Activated CD4-positive, alpha-beta T cell treated with anti-CD3 and anti-CD28 coated beads, Interleukin-2, amount 50 U/mL, for 4 hours (primary cell): ENCODE results near the gene TIAM2.
"Not testable (repeated sequence)": the region's sequence is repeated elsewhere in the genome, so short reads cannot be mapped to it uniquely, and the experiment has no call there.

Source experiments
- DNase-seq, 2 experiments: peaks; one replicate each; pipeline ENCODE4 v3.0.0-alpha.2; 2020

The TIAM2 gene

DNA sequence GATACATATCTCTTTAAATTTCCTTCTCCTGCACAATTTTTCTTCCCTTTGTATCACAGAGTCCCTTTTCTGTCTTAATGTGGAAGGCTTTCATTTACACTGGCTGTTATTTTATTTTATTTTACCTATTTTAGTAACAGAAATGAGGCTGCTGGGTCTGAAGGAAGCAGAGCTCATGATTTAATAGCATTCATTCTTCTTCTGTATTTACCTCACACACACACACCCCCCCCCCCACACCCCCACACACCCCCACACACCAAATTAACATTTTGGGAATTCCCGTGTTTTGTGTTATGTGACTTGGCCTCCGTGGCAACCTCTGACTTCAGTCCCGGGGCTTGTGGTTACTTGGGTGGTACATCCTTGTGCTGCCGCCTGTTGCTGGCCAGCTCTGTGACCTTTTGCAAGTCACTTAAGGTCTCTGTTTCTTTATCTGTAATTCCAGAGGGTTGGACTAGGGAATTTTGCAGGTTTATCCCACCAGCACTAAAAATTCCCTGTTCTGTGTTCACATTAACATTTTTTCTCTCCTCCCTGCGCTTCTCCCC lies 108.8 kb downstream of the TIAM2 start:
- DNase-seq = peak; percentile 27 to 37

DNA sequence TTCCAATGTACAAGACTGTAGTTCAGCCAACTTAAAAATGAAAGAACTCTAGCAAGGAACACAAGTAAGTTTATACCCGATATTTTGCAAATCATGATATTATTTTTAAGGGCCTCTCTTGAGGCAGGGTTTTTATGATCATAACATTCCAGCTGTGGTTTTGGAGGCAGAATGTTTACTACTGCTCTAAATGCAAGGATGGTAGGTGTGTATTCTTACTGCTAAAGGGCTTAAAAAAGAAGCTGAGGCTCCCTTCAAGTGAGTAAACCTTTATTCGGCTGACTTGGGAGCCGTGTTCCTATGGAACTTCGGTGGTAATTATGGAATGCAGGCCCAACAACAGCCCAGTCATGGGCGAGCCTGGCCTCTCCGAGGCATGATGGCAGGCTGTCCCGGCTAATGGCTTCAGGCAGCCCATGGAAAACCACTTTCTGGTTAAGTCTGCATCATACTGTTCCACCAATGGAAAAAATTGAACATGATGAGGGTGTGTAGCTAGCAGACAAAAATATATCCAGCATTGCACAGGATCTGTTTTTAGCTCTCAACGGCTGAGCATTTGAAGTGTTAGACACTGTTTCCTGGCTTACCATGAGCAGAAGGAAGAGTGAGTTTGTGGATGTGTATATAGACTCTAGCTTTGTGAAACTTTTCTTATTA lies 111.5 kb downstream of the TIAM2 start:
- DNase-seq = no peak

DNA sequence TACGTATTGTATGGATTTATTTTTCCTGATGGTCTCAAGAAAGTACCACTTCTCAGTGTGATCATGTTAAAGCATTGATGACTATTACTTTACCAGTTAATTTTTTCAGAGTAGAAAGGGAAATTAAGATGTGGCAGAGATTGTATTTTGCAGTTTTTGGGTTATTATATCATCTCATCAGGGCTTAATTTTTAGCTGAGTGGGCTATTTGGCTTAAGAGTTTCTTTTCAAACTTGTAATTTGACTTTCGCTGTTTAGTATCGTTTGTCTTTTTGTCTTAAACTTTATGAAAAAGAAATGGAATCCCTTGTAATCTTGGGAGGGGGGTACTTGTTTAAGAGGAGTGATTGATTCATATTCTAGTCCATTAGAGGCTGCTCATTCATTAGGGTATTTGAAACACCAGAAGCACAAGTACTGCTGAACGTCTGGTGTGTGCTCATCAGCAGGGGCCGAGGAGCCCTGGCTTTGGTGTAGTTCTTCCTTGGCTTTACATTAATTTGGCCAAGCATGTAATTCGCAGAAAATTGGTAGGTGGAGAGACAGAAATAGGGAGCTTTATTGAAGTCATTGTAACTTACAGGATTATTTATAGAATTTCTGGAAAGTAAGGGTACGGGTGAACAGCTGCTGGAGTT lies 112.4 kb downstream of the TIAM2 start:
- no peak for DNase-seq

DNA sequence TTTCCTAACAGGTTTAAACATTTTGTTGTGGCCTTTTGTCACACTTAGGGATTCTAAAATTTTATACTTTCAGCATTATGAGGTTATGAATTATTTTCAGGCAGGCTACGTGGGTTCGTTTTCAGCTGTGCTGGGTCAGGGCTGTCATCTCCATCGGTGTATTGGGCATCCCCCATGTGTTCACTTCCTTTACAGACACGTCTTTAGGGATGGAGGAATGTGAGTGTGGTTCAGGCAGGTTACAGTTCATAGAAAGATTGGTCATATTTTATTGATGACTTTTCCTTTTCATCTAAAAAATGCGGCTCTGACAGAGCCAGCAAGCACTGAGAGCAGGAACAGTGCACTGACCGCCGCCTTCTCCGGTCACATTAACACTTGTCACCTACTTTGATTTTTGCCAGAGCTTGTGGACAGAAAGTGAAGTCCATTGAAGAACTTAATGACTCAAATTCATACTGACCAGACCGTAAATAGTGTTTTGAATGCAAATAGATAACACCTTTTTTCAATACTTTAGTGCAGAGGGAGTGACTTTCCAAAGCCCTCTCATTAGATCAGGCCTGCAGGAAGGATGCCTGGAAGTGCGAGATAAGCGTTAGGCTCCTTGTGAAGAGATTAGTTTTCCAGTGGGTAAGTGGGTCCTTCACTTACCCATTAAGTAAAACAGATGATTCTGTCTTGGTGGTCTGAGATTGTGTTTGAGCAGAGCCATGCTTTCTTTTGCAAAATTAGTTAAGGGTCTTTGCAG lies 113.1 kb downstream of the TIAM2 start:
- DNase-seq = no peak

DNA sequence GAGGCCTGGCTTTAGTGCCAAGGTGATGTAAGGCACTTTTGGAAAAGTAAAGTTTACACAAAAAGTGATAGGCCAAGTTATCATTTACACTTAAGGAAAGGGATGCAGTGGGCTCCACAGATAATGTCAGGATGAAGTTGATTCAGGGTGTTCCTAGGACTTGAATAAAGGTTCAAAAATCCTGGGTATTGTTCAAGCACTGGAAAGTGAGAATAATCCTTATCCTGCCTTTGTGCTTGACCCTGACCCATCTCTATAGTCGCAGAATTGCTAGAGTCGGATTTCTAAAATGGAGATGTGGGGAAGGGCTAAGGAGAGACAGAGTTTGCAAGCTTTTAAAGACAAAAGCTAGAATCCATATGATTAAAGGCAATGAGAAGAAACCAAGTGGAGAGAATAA lies 115.6 kb downstream of the TIAM2 start:
- no peak for DNase-seq

DNA sequence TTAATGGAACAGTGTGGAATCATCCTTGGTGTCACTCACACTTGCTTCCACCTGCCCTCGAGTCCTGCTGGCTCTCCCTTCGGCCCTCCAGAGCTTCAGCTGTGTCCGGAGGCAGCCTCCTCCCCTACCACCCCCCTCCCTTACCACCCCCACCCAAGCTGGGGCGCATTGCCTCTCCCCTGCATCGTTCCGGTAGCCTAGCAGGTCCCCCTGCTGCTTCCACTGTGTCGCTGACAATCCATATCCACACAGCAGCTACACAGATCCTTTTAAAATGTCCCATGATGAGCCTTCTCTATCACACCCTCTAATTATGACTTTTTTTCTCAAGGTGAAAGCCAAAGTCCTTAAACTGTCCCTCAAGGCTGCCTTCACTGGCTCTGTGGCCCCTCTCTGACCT lies 117.6 kb downstream of the TIAM2 start:
- DNase-seq = no peak

DNA sequence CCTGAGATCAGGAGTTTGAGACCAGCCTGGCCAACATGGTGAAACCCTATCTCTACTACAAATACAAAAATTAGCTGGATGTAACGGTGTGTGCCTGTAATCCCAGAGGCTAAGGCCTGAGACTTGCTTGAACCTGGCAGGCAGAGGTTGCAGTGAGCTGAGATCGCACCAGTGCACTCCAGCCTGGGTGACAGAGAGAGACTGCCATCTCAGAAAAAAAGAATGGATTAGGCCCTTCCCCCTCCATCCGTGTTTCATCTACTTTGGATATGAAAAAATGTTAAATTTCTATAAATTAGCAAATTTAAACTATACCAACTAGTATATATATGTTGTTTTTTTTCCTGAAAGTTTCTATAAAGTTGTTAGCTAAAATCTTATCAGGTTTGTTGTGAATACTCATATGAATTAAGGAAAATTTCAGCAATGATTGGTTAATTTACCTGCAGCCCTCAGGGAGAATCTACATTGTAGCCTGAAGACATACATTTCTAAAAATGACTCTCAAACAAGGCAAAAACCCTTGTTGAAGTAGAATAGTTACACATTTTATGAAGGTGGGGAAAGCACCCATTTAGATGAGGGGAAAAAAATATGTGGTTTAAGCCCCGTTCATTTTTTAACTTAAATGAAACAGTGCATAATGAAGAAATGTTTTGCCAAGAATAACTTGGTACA lies 120.9 kb downstream of the TIAM2 start:
- DNase-seq = no peak

DNA sequence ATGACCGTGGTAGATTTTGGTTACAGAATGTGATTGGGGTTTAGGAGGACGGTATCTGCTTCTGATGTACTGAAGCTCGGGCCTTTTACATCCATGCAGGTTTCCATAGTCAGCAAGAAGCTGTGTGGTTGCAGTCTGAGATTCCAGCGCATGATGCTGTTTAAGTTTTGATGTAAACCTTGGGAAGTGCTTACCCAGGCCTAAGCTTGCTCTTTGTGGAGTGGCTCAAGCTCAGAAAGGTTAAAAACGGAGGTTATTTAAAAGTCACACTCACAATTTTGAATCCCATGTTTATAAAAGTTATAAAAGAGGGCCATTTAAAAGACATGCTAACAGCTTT lies 121.4 kb downstream of the TIAM2 start:
- DNase-seq = no peak

DNA sequence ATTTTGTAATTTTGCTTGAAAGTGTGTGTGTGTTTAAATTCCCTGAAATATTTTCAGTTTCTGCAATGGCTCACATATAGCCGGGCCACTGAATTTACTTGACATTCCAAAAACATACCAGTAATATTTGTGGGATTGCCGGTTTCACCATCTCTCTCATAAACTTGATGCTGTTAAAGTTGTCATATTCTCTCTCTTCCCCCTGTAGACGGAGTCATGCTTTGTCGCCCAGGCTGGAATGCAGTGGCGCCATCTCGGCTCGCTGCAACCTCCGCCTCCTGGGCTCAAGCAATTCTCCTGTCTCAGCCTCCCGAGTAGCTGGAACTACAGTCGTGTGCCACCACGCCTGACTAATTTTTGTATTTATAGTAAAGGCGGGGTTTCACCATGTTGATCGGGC lies 122.1 kb downstream of the TIAM2 start:
- no peak for DNase-seq

DNA sequence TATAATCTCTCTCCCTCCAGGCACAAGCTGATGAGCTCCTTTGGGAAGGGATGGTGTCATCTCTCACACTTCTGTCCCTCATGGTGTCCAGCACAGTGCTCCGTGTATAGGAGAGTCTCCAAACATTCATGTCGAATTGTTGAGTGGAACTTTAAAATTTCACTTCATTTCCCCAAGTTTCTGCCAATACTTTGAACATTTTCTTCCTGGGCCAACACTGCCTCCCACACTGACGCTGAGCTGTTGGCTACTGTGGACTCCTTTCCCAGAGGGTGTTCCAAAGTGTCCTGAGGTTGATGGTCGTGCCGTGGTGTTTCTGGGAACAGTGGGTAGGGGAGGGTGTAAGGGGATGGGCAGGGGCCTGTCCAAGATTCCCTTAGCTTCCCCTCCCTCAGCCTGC lies 122.7 kb downstream of the TIAM2 start:
- no peak for DNase-seq

DNA sequence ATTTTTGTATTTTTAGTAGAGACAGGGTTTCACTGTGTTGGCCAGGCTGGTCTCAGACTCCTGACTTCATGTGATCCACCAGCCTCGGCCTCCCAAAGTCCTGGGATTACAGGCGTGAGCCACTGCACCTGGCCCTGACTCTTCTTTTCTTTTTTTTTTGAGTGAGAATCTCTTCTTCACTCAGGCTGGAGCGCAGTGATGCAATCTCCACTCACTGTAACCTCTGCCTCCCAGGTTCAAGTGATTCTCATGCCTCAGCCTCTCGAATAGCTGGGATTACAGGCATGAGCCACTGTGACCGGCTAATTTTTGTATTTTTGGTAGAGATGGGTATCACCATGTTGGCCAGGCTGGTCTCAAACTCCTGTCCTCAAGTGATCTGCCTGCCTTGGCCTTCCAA lies 124.1 kb downstream of the TIAM2 start:
- not testable (repeated sequence) for DNase-seq

DNA sequence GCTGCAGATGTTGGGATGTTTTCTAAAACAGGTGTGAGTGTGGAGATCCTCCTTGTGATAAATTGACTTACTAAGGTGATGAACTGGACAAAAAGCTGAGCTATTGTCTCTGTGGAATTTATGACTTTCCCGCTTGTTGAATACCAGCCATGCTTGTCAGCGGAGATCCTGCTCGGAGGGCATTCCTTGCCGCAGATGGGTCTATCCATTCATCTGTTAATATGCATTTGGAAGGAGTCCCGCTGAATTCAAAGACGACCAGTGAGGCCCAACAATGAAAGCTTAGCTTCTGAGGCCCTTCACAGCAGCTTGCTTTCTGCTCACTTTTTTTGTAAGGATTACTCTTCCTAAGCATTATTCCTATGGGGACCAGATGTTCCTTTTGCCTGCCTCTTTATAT lies 124.9 kb downstream of the TIAM2 start:
- no peak for DNase-seq

DNA sequence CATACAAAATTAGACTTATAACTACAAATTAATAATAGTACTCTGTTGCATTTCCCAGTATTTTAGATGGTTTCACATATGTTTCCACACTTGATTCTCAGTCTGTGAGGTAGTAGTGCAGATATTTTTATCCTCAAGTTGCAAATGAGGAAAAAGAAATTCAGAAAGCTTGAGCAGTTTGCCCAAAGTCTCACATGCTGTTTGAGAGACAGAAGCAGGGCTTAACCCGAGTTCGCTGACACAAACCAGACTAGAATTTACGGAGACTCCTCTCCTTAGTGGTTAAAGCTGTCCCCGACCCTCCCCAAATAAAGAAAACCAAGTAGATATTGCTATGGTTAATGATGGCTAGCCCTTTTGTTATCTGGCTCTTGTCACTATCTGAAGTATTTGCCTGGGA lies 126.2 kb downstream of the TIAM2 start:
- no peak for DNase-seq

DNA sequence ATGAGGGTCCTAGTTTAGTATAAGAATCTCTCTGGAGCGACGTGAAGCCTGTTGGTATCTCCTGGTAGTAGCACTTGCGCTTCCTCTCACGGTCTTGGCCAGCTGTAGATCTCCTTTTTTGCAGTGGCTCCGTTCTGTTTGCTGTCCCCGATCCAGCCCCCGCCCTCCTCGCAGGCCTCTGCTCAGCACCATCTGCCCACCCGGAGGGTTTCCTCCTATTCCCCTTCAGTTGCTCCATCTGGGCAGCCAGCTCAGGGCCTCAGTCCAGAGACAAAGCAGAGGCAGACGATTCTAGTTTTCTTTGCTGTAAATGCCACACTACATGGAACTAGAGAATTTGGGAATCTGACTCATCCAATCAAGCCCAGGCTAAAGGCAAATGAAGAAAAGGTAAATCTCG lies 126.6 kb downstream of the TIAM2 start:
- DNase-seq = no peak

DNA sequence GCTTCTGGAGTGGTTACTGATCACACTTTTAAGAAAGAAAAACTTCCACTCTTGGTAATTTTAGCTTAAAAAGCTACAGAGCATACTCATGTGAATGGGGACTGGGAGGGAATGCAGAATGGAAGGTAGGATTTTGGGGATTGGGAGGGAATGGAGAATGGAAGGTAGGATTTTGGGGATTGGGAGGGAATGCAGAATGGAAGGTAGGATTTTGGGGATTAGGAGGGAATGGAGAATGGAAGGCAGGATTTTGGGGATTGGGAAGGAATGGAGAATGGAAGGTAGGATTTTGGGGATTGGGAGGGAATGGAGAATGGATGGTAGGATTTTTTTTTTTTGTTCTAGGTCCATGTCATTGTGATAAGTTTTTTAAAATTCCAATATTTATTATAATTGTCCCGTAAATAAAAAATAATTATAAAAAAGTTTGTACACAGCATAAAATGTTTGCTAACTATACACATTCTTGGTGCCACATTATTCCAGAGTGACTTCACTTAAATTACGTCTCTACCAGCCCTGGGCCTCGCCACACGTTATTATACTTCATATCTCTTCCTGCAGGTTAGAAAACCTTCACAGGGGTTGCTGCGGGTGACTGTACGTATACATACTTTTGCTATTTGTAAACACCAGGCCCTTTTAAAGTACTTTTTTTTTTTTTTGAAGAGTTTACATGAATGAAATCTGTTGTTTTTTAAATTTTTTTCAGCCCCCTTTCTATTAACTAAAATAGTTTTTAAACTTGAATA lies 127.3 kb downstream of the TIAM2 start:
- no peak for DNase-seq

DNA sequence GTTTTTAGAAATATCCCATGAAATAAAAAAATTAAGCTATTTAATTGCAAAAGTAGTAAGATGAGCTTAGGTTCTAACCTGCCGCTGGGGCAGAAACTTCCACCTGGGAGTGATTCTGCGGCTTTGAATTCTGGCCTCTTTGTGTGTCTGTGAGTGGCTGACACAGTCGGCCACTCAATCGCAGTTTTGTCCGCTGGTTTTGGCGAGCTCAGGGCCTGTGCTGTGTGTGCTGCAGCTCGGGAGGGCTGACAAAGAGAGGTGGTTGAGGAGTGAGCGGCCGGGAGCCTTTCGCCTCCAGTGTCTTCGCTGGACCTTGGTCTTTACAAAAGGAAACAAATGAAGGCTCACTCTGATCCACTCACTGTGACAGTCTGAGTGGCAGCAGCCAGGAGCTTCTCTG lies 128.4 kb downstream of the TIAM2 start:
- DNase-seq = no peak

DNA sequence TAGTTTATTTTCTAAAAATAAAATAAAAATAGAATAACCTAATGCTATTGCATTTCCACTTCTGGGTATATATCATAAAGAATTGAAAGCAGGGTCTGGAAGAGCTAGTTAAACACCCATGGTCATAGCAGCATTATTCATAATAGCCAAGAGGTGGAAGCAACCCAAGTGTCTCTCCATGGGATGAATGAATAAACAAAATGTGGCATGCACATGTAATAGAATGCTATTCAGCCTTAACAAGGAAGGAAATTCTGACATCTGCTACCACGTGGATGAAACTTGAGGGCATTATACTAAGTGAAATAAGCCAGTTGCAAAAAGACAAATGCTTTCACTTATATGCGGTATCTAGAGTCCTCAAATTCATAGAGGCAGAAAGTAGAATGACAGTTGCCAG lies 130.8 kb downstream of the TIAM2 start:
- no peak for DNase-seq

DNA sequence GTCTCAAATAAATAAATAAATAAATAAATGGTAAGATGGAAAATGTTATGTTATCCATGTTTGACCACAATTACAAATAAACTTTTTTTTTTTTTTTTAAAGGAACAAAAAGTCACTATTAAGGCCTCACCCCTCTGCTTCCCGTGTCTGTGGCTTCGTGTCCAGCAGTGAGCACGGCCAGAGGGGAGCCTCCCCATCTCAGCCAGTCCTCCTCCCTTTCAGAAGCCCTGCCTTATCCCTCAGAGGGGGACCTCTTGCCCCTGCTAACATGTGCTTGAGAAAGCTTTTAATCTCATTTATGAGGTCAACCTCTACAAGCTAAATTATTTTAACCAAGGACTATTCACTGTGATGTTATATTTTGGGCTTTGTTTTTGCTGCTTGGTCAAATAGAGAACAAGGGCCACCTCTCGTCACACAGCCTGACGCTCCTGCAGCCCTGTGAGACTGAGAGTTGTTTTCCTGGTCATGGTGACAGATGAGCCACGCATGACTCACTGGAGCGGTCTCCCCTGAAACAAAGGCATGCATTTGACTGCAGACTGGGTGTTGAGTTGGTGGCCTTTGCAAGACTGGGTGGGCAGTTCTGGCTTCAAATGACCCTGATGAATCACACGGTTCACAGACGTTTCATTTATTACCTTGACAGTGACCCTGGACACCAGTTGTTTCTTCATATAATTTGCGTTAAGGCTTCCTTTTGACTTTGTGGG lies 131.8 kb downstream of the TIAM2 start:
- peak; percentile 12 to 17 for DNase-seq

DNA sequence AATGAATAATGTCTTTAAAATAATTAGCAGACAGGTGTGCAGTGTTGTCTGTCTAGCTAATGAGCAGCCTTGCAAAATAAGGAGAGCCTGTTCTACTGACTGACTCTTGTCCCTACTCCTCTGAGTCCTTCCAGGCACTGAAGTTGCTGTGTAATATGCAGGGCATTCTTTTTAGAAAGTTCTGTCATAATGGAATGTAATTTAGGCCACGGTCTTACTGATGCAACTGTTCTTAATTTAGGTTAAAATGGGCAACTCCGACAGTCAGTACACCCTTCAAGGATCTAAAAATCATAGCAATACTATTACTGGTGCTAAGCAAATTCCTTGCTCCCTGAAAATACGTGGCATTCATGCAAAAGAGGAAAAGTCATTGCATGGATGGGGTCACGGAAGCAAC lies 133.9 kb downstream of the TIAM2 start:
- no peak for DNase-seq

DNA sequence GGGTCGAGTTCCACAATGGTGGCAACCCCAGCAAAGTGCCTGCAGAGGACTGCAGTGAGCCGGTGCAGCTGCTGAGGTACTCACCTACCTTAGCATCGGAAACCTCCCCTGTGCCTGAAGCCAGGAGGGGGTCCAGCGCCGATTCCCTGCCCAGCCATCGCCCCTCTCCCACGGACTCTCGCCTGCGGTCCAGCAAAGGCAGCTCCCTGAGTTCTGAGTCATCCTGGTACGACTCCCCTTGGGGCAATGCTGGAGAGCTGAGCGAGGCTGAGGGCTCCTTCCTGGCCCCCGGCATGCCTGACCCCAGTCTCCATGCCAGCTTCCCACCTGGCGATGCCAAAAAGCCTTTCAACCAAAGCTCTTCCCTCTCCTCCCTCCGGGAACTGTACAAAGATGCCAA lies 134.6 kb downstream of the TIAM2 start:
- no peak for DNase-seq

DNA sequence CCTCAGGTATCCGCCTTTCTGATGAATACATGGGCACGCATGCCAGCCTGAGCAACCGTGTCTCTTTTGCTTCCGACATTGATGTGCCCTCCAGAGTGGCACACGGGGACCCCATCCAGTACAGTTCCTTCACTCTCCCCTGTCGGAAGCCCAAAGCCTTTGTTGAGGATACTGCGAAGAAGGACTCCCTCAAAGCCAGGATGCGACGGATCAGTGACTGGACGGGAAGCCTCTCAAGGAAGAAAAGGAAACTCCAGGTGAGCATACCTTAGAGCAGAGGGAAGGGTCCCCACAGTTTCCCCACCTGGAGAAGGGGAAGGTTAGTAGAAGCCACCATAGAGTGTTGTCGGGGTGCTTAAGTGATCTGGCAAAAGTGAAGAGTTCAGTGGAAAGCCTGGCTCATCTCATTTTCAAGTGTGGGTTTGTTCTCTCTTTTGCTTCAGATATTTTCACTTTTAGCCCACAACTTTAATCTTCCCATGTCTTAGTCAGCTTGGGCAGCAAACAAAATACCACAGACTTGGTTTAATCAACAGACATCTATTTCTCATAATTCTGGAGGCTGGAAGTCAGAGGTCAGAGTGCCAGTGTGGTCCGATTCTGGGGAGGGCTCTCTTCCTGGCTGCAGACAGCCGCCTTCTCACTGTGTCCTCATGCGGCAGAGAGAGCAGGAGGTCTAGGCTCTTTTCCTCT lies 135.2 kb downstream of the TIAM2 start:
- DNase-seq = no peak

DNA sequence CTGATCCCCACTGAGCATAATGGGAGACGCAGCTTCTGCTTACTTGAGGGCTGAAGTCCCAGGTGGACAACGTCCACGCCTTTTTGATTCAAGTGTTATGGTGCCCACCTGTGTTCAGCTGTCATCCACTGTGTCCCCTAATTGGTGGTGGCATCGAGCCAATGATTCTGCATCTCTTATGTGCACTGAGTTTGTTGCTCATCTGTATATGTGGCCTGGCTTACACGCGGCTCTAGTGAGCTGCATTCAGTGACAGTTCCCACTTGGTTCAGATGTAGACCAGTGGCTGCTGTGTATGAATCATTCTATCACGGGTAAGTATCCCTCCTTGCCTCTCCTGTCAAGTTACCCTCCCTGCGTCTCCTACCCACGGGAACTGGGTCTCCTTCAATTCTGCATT lies 137.5 kb downstream of the TIAM2 start:
- no peak for DNase-seq
